Measurements from ENCODE around the gene OR2A12. TPM values are rescaled to one million over a fixed set of nuclear protein-coding genes. Genes with fewer than 3 reads are reported as not detected.
"Not testable (repeated sequence)": the region's sequence is repeated elsewhere in the genome, so short reads cannot be mapped to it uniquely, and the experiment has no call there.

OR2A12 gene
- total RNA-seq = not detected in 2 replicates

DNA sequence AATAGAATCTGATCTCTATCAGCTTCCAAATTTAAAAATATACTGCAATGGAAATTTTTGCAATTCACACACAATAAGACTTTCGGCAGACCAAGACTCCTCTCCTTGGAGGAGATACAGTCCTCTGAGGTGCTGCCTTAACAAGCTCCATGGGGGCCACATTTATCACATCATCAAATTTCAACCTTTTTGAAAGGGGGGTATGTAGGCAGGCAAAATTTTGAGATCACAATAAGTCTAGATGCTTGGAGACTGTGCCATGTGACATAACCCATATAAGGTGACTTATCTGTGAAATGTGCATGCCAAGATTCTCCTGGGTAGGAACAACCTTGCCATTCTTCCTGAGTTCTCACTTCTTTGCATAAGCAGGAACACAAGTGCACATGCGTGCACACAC lies at the start of gene OR2A12:
TSS of gene OR2A12 (plus strand) at position 301 of the 400 bp plus-strand sequence. CDS start 8,830 bp downstream, outside the sequence.
- intact Hi-C loops (cut with micrococcal nuclease) = no loop called here

GRCh38 chr7:144036302-144036885 lies 49.7 kb upstream of the OR2A12 start:
- intact Hi-C loops (cut with micrococcal nuclease) = no loop called here

- intact Hi-C loops (cut with micrococcal nuclease) = no loop called here
Observed at GRCh38 chr7:144037414-144038035, 48.6 kb upstream of the OR2A12 start.

GRCh38 chr7:144038887-144039286 lies 47.2 kb upstream of the OR2A12 start:
- intact Hi-C loops (cut with micrococcal nuclease) = no loop called here

GRCh38 chr7:144048648-144049047 lies 37.4 kb upstream of the OR2A12 start, which contains the start of gene OR2A5:
Gene OR2A5, plus strand, starts transcription at chr7:144048948. Its CDS starts 1,454 bp downstream, at chr7:144050402.
- intact Hi-C loops (cut with micrococcal nuclease) = no loop called here

DNA sequence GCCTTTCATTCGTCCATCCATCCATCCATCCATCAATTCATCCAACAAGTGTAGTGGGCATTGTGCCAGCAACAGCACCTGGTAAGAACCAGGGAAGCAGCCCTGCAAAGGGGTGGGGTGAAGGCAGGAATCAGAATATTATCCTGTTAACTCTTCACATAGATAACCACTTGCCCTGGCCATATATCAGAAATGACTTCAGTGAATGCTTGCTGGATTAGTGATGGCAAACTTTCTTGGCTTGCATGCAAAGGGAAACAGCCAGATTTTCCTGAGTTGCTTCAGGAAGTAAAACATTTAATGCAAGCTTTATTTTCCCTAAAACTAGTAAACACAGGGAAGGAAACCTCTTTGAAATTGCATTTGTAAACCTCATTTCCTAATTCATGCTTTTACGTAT lies 36.6 kb upstream of the OR2A12 start:
- intact Hi-C loops (cut with micrococcal nuclease) = no loop called here

DNA sequence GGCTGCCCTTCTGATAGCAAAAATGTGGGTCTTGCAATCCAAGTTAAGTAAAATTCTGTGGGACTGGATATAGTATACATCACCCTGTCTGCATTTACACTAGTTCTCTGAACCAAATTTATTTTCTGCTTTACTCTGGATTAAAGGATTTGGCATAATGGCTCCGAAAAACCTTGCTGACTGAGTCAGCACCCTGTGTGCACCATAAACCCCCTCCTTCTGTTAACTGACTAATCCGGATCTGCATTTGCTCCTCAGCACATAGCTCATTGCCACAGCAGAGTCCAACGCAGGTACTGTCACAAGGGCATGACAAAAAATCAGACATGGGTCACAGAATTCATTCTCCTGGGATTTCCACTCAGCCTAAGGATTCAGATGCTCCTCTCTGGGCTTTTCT lies 36.0 kb upstream of the OR2A12 start:
- intact Hi-C loops (cut with micrococcal nuclease) = no loop called here

- intact Hi-C loops (cut with micrococcal nuclease) = not testable (repeated sequence)
Observed at GRCh38 chr7:144050884-144051283, 35.2 kb upstream of the OR2A12 start.

DNA sequence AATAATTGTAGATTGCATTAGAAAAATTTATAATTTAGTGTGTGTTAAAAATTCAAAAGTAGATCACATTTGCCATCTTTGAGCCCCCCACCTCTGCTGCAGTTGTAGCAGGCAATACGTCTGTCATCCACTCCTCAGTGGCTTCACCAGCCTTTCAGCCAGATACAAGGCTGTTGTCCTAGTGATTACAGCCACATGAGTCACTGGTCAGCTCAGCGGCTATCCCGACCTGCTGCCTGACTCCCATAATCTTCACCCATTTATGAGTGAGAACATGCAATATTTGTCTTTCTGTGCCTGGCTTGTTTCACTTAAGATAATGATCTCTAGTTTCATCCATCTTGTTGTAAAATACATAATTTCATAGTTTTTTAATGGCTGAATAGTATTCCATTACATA lies 28.1 kb upstream of the OR2A12 start:
- intact Hi-C loops (cut with micrococcal nuclease) = no loop called here

DNA sequence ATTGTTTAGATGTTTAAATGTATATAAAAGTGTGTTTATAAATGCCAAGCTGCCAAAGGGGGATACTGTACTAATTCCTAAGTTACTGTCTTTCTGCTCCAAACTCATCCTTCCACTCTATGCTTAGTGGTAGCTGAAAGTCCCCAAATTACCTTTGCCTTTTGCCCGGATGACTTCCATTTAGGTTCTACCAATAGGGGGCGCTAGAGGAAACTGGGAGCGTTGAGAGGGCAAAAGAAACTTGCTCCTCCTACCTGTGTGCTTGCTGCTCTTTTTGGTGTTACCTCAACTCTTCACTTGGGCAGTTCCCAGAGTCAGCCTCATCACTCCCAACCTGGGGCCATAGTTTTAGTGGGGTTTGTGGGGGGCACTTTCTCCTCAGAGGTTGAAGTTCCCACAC lies 22.4 kb upstream of the OR2A12 start:
- intact Hi-C loops (cut with micrococcal nuclease) = no loop called here

DNA sequence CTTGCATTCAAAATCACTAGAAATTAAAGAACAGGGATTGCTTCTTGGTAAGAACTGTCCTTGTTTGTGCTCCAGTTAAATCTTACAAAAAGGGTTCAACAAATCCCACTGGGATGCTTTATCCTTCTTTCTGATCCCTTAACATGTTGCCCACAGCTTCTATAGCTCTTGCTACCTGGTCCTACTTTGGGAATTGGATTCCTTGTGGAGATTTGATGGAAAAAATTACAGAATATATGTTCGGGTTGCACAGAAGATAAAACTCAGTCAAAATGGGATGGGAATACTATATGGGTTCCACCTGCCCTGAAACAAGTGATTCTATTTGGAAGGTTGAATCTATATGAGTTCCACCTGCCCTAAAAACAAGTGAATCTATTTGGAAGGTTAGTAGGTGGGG lies 16.6 kb upstream of the OR2A12 start, which contains the start of gene OR2A25:
TSS of gene OR2A25 (plus strand) at position 301 of the 400 bp plus-strand sequence. CDS start 4,409 bp downstream, outside the sequence.
- intact Hi-C loops (cut with micrococcal nuclease) = no loop called here

DNA sequence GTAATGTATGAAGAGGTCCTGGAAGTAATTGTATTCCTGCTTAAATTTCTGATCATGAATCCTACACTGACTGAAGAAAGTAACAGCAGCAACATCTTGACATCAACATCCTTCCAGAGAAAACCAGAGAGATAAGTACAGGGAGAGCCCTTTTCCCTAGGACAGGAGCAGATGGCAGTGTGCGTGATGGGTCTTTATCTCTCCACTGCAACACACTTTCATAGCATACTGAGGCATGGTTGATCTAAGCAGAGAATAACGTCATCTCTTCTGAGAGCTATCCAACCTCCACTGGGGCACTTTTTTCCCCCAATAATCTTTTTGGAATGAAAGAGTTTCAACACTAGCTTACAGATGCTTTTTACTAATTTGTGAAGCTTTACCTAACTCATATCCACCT lies 16.1 kb upstream of the OR2A12 start:
- intact Hi-C loops (cut with micrococcal nuclease) = no loop called here

GRCh38 chr7:144074374-144074773 lies 11.7 kb upstream of the OR2A12 start:
- intact Hi-C loops (cut with micrococcal nuclease) = no loop called here

DNA sequence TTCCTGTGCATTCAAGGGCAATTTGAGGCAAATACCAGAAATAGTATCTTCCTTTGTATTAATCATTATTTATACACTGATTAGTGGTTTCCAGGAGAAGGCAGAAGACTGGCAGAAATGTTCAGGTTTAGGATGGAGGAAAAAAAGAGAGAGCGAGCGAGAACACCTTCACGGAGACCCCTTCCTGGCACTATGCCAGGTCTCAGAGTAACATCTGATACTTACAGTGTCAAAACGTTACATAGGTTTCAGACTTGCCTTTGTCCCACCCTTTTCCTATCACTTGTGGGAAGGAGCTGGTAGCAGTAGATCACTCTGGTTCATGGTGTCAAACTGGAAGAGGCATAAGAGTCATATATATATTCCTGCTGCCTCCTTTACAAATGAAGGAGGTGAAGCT lies 652 bp downstream of the OR2A12 start:
- intact Hi-C loops (cut with micrococcal nuclease) = no loop called here

DNA sequence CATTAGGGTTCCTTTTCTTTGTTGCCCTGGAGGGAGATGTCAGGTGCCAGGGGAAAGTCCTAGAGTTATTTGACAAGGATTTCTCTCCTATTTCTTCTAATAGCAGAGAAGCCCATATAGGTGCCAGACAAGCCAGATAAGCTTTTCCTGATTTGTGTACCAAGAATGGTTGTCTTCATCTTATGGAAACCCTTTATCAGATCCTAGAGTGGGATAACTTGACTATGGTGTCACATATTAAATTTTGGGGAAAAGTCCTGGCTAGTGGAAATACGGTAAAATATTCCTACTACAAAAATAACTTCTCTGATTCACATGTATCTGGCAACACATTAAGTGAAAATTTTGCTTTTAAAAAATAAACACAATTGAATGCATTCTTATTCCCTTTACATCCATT lies 1.2 kb downstream of the OR2A12 start:
- intact Hi-C loops (cut with micrococcal nuclease) = no loop called here

GRCh38 chr7:144090667-144091066 lies 4.6 kb downstream of the OR2A12 start:
- intact Hi-C loops (cut with micrococcal nuclease) = no loop called here

DNA sequence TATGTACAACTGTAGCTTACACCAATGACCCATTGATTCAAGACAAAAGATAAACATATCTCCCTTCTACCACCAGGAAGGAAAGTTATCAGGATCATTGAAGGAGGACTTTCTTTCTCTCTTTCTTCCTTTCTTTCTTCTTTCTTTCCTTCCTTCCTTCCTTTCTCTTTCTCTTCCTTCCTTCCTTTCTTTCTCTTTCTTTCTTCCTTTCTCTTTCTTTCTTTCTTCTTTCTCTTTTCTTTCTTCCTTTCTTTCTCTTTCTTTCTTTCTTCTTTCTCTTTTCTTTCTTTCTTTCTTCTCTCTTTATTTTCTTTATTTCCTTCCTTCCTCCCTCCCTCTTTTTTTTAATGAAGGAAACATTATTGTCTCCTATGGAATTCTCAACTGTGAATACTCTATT lies 12.7 kb downstream of the OR2A12 start:
- intact Hi-C loops (cut with micrococcal nuclease) = no loop called here

- intact Hi-C loops (cut with micrococcal nuclease) = no loop called here
Observed at GRCh38 chr7:144100607-144101006, 14.5 kb downstream of the OR2A12 start.

- intact Hi-C loops (cut with micrococcal nuclease) = no loop called here
Observed at GRCh38 chr7:144102041-144102440, 16.0 kb downstream of the OR2A12 start.

DNA sequence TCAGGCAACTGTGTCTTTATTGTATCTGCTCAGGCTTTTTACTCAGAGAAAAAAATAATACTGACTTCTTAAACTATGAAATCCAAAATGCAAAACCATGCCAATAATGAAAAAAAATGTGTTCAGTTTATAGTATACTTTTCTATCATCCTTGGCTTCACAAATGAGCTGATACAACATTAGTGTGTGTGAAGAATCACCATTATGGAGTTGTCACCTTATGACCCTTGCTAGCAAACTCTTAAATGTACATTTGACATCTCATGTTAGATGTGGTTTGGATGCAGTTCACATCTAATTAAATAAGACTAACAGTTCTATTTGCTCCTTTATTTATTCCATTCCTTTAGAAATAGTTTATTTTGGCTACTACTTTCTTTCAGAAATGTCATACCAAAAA lies 19.1 kb downstream of the OR2A12 start:
- intact Hi-C loops (cut with micrococcal nuclease) = no loop called here

DNA sequence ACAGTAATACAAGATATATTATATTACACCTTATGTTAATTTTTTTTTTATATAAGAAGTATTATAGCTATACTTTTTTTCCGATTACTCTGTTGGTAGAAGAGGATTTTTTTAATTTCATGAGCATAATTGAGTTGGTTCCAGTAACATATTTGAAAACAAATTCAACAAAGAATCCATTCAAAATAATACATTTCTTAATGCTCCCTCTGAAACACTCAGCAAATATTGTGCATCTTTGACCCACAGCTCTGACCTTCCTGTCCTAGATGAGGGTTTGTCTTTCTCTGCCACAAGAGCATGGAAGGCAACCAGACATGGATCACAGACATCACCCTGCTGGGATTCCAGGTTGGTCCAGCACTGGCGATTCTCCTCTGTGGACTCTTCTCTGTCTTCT lies 23.2 kb downstream of the OR2A12 start, which contains the start of gene OR2A2:
TSS of gene OR2A2 (plus strand) at position 301 of the 400 bp plus-strand sequence. CDS start at position 301, 0 bp downstream.
- intact Hi-C loops (cut with micrococcal nuclease) = no loop called here

- intact Hi-C loops (cut with micrococcal nuclease) = no loop called here
Observed at GRCh38 chr7:144110272-144110671, 24.2 kb downstream of the OR2A12 start.

- intact Hi-C loops (cut with micrococcal nuclease) = no loop called here
Observed at GRCh38 chr7:144113651-144114050, 27.6 kb downstream of the OR2A12 start.
